Cardiac fibroblast (primary cell): ENCODE results near the gene PPP4C.
A peak's percentile ranks its signal among the peaks of the same experiment; 100 is the strongest.
"Not testable (repeated sequence)": the region's sequence is repeated elsewhere in the genome, so short reads cannot be mapped to it uniquely, and the experiment has no call there.

Experiments
- DNase-seq, 2 donors: peaks; one replicate each; pipeline versions ENCODE4 v3.0.0 to v3.0.0-alpha.2; 2010; ENCODE audit warnings: low read depth in 2 of 2
- H3K4me3 ChIP-seq, 2 donors: replicated peaks in 1 of 2; 1 replicate in 1 of 2; 2 replicates in 1 of 2; pipeline ENCODE4 v1.5.1; 2011; ENCODE audit warnings: low read depth in 2 of 2, low read length in 2 of 2, mild to moderate bottlenecking in 2 of 2, moderate library complexity in 1 of 2
- CTCF ChIP-seq: IDR thresholded peaks from one replicate; pipeline ENCODE4 v1.5.1; 2011; ENCODE audit warnings: low read depth, mild to moderate bottlenecking, low read length, inconsistent platforms

Gene PPP4C

GRCh38 chr16:30119428-30119827, 43.6 kb downstream of the PPP4C start:
- TF ChIP-seq CTCF = no peak
- DNase-seq = peak; percentile 29 to 43
- no peak overlapping the region for H3K4me3 ChIP-seq

- DNase-seq = no peak
- H3K4me3 ChIP-seq = no peak overlapping the region
- TF ChIP-seq CTCF = no peak
Observed at GRCh38 chr16:30120340-30121105, 44.7 kb downstream of the PPP4C start.

DNA sequence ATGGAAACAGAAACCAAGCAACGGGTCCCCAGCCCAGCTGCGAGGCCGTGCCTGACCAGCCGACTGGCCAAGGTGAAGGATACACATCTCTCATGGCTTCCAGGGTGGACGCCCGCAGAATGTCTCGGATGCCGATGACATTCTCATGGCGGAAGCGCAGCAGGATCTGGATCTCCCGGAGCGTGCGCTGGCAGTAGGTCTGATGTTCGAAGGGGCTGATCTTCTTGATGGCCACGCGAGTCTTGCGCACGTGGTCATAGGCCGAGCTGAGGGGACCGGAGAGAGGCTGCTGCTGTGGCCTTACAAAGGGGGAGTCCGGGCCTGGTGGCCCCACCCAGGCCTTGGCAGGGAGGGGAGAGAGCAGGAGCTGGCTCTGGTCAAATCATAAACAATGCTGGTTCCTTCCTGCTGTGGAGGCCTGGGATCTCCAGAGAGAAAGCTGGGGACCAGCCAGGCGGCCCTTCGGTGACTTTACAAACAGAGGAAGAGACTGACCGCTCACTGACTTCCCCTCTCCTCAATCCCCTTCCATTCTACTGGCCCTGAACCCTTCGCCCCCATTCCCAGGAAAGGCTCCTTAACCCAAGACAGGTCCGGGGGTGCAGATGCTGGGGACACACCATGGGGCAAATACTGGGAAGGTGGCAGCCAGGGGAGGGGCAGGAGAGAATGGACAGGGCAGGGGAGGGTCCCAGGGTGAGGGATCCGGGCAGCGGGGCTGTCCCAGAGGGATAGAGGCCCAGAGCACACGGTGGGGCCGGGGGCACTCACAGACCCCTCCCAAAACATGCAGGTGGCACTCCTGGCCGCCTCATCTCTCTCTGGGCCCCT, 46.2 kb downstream of the PPP4C start:
- H3K4me3 ChIP-seq = peak overlapping the region; percentile 87 to 90
- no peak for TF ChIP-seq CTCF
- peak; percentile 49 to 66 for DNase-seq

DNA sequence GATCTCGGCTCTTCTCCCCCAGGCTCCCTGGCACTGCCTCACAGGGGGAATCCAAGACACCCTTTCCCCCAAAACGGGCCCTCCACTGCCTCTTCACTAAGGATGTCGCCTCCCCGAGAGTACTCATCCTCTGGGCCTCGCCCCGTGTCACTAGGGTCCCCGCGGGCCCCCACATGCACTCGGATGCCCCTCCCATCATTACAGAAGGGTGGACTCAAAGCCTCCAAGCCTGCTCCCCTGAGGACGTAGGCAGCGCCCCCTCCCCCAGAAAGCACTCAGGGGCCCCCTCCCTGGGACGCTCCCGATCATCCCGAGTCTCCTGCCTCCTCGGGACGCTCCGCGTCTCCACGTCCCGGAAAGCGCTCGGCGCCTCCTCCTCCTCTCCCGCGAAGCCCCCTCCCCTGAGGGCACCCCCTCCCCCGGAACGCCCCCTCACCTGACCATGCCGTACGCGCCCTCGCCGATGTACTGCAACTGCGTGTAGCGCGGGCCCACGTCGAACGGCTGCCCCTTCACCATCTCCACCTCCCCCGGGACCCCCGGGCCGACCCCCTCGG, 46.9 kb downstream of the PPP4C start:
- DNase-seq = peak in 1 of 2 donors; percentile 36
- no peak for TF ChIP-seq CTCF
- peak overlapping the region; percentile 87 to 90 for H3K4me3 ChIP-seq

DNA sequence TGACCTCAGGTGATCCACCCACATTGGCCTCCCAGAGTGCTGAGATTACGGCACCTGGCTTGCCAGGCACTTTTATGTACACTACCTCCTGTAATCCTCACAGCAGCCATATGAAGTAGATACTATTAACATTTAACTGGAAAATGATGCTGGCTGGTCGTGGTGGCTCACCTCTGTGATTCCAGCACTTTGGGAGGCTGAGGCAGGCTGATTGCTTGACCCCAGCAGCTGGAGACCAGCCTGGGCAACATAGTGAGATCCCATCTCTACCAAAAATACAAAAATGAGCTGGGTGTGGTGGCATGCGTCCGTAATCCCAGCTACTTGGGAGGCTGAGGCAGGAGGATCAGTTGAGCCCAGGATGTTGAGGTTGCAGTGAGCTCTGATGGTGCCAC, 49.2 kb downstream of the PPP4C start:
- no peak overlapping the region for H3K4me3 ChIP-seq
- no peak for TF ChIP-seq CTCF
- no peak for DNase-seq

GRCh38 chr16:30125690-30126089, 49.9 kb downstream of the PPP4C start:
- not testable (repeated sequence) for H3K4me3 ChIP-seq, DNase-seq

GRCh38 chr16:30127993-30128392, 52.2 kb downstream of the PPP4C start:
- H3K4me3 ChIP-seq = no peak overlapping the region
- TF ChIP-seq CTCF = no peak
- no peak for DNase-seq
